MCF 10A (cell line): Measurements from ENCODE around the gene GALNT10. TPM values are rescaled to one million over a fixed set of nuclear protein-coding genes. Genes with fewer than 3 reads are reported as not detected.

ENCODE experiments used
- BruUV-seq: library from RNA; stranded (reverse); fragments of 400-500 nt; replicated peaks from 2 replicates; lab custom pipeline; 2021; lab: Mats Ljungman, UMichigan
- CTCF ChIA-PET: fragments of 300-600 bp; sonication (Branson Sonifier 250); formaldehyde crosslinking; extraction: SDS; loops from one replicate; lab custom pipeline; 2021; ENCODE audit warnings: antibody characterized with exemption, inconsistent platforms; lab: Yijun Ruan, JAX
- POLR2A ChIA-PET: fragments of 300-600, 350-650 bp; sonication (Branson Sonifier 250); formaldehyde crosslinking; extraction: SDS; loops from one replicate; lab custom pipeline; 2020; ENCODE audit warnings: antibody characterized with exemption, inconsistent platforms; lab: Yijun Ruan, JAX
- DNase-seq: peaks from one replicate; pipeline ENCODE4 v3.0.0-alpha.2; 2018; ENCODE audit not compliant: unreplicated experiment
- H3K27ac Mint-ChIP-seq: one replicate; pipeline ENCODE4 v1.8.0; 2022; ENCODE audit warnings: mild to moderate bottlenecking, low read depth, mixed read lengths; ENCODE audit not compliant: unreplicated experiment
- H3K27me3 Mint-ChIP-seq: one replicate; pipeline ENCODE4 v1.8.0; 2022; ENCODE audit warnings: mixed read lengths; ENCODE audit not compliant: insufficient read depth, unreplicated experiment
- H3K36me3 Mint-ChIP-seq: one replicate; pipeline ENCODE4 v1.8.0; 2022; ENCODE audit warnings: mild to moderate bottlenecking, moderate library complexity, mixed read lengths; ENCODE audit not compliant: insufficient read depth, unreplicated experiment
- H3K4me1 Mint-ChIP-seq: one replicate; pipeline ENCODE4 v1.8.0; 2022; ENCODE audit warnings: mixed read lengths; ENCODE audit not compliant: insufficient read depth, unreplicated experiment
- H3K4me3 Mint-ChIP-seq: one replicate; pipeline ENCODE4 v1.8.0; 2022; ENCODE audit warnings: mild to moderate bottlenecking, moderate library complexity, mixed read lengths; ENCODE audit not compliant: unreplicated experiment
- H3K9me3 Mint-ChIP-seq: one replicate; pipeline ENCODE4 v1.8.0; 2022; ENCODE audit warnings: mixed read lengths; ENCODE audit not compliant: unreplicated experiment
- CTCF ChIP-seq: fragments of 200-600 bp; IDR thresholded peaks from one replicate; pipeline ENCODE4 v1.8.0; 2022; ENCODE audit warnings: antibody characterized with exemption, mild to moderate bottlenecking; ENCODE audit not compliant: unreplicated experiment
- intact Hi-C: fragments of 100-400 bp; cut with micrococcal nuclease; formaldehyde crosslinking; loops from 2 replicates; pipeline ENCODE4 v1.14.1; 2022
- total RNA-seq: library from RNA; stranded (reverse); gene quantifications from 2 replicates; pipeline ENCODE4 v1.2.3, GENCODE V29; 2022

The GALNT10 gene
- total RNA-seq, 1 experiment from 2014 or later: 57.4 TPM

- H3K4me3 Mint-ChIP-seq: no peak overlapping the region
- peaks cover 9% of the 10 kb centered on the region for H3K36me3 Mint-ChIP-seq
- BruUV-seq: no TSS peak
- ChIA-PET POLR2A (no interaction called here), CTCF (no interaction called here)
- no peak for TF ChIP-seq CTCF
- no peak overlapping the region for H3K27ac Mint-ChIP-seq
- no peaks in the 10 kb centered on the region for H3K27me3 Mint-ChIP-seq
- peaks cover 6% of the 10 kb centered on the region for H3K4me1 Mint-ChIP-seq
- no peak for DNase-seq
- no peaks in the 10 kb centered on the region for H3K9me3 Mint-ChIP-seq
- intact Hi-C loops: no loop called here
These were observed 102.7 kb downstream of the GALNT10 start for GRCh38 chr5:154293219-154293618.

GRCh38 chr5:154295551-154295950 is 105.0 kb downstream of the GALNT10 start:
- BruUV-seq: no TSS peak
- no peak for TF ChIP-seq CTCF
- intact Hi-C loops: no loop called here
- Mint-ChIP-seq H3K4me3 (no peak overlapping the region), H3K27ac (no peak overlapping the region), H3K36me3 (peaks cover 15% of the 10 kb centered on the region), H3K4me1 (no peaks in the 10 kb centered on the region), H3K27me3 (no peaks in the 10 kb centered on the region), H3K9me3 (no peaks in the 10 kb centered on the region)
- no peak for DNase-seq
- ChIA-PET CTCF (interaction anchor here (0.9 to 1.7 kb wide), 5 partner anchors 8 to 173 kb away, joined by 3 to 5 read pairs (median 3); no protein-coding TSS in a partner anchor), POLR2A (interaction anchor here (0.6 to 1.6 kb wide), 3 partner anchors 14 to 108 kb away, joined by 3 to 4 read pairs (median 3); no protein-coding TSS in a partner anchor)

GRCh38 chr5:154296525-154297159 is 106.1 kb downstream of the GALNT10 start:
- Mint-ChIP-seq H3K4me1 (no peaks in the 10 kb centered on the region), H3K27ac (no peak overlapping the region), H3K36me3 (peaks cover 15% of the 10 kb centered on the region), H3K4me3 (no peak overlapping the region), H3K27me3 (no peaks in the 10 kb centered on the region), H3K9me3 (no peaks in the 10 kb centered on the region)
- ChIA-PET POLR2A (interaction anchor here (0.6 to 1.6 kb wide), 3 partner anchors 15 to 54 kb away, joined by 3 to 4 read pairs (median 3); no protein-coding TSS in a partner anchor), CTCF (interaction anchor here (0.7 to 1.7 kb wide), 7 partner anchors 9 to 172 kb away, joined by 3 to 5 read pairs (median 3); no protein-coding TSS in a partner anchor)
- no peak for DNase-seq
- intact Hi-C loops: no loop called here
- no peak for TF ChIP-seq CTCF
- no TSS peak for BruUV-seq

- intact Hi-C loops: no loop called here
- TF ChIP-seq CTCF: no peak
- Mint-ChIP-seq H3K27ac (no peak overlapping the region), H3K9me3 (no peaks in the 10 kb centered on the region), H3K36me3 (peaks cover 21% of the 10 kb centered on the region), H3K27me3 (no peaks in the 10 kb centered on the region), H3K4me1 (no peaks in the 10 kb centered on the region), H3K4me3 (no peak overlapping the region)
- no TSS peak for BruUV-seq
- ChIA-PET CTCF (no interaction called here), POLR2A (no interaction called here)
- DNase-seq: no peak
These were observed 107.5 kb downstream of the GALNT10 start for GRCh38 chr5:154298065-154298464.
